GM18520 (cell line): ENCODE measurements around the gene TMEM184A.

Experiments
- ATAC-seq: cut with Tn5 transposase; IDR thresholded peaks from one replicate; pipeline ENCODE4 v1.9.1; 2021; ENCODE audit not compliant: unreplicated experiment

The TMEM184A gene

DNA sequence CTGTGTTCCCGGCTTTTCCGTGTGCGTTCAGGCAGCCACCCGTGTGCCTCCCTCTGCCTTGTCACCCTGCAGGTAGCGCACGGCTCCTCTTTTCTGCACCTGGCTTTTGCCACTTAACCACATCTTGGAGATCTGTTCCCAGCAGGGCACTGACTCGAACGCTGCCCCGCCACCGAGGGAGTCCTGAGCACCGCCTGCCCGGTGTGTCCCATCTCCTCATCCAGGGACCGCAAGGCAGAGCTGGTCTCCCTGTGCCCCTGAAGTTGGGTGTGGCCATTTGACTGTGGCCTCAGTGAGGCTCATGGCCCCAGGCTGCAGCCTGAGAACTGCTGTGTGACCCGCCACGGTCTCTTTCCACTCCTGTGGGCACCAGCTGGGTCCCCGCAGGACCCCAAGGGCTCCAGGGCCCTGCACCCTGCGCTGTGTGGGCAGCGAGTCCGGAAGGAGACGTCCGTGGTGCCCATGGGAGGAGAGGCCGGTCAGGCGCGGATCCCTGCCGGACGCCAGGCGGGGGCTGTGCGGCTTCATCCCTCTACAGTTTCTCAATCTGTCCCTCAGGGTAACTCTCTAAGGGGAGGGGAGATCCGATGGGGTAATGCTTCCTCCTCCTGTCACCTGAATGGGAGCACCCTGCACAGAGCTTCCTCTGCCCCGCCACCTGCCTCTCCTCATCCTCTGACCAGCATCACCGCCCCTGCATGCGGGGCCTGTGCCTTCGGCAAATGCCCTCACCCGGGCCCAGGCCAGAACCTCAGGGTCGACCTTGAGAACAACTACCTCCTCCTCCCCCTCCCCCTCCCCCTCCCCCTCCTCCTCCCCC lies 50.1 kb downstream of the TMEM184A start:
- ATAC-seq = no peak

DNA sequence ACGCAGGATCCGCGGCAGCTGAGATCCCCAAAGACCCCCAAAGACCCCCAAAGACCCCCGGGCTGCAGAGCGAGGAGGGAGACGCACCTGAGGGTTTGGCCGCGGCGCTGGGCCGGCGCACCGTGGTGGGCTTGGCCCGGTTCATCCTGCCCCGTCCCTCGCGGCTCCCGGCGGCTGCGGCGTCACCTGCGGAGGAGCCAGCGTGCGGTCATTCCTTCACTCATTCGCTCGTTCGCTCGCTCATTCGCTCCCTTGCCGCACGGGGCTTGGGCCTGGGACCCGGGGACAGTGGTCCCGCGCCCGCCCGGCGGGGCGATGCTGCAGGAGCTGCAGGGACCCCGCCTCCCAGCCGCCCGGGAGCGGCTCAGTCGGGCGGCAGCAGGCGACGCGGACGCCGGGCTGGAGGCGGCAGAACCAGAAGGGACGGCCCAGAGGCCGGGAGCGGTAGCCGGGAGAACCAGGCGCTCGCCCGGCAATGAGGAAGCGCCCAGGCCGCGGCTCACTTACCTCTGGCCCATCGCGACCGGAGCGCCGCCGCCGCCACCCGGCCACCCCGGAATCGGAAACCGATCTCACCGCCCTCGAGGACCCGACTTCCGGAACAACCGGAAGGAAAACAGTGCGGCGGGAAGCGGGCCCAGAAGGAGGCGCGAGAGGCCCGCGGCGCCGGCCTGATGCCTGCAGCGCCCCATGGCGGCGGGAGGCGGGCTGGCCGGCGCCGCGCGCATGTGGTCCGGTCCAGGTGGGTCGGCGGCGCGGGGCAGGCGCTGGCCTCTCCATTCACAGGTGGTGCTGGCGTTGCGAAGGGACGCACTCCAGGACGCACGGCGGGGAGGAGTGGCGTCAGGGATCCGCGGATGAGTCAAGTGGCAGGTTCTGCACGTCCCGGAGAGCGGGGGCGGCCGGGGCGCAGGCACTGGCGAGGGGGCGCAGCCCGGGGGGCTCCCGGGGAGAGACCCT lies 51.9 kb downstream of the TMEM184A start, which contains the start of gene INTS1:
TSS of gene INTS1 (minus strand) at position 574 of the 960 bp plus-strand sequence. CDS start at position 145, 429 bp downstream.
- ATAC-seq = peak; percentile 88

DNA sequence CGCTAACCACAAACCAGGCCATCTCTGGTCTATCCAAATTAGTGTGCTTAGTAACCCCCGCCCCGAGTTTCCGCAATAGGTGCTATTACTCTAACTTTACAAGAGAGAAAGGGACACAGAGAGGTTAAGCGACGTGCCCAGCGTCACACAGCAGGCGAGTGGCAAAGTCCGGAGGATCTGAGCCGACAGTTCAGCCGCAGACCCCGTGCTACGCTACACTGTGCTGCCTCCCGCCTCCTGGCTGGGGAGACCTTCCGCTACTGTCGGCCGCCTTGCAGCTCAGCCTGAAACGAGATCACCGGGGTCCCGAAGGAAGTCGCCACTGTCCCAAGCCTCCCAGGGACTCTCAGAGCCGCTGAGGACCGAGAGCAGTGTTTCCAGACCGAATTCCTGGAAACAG lies 52.6 kb downstream of the TMEM184A start:
- no peak for ATAC-seq

DNA sequence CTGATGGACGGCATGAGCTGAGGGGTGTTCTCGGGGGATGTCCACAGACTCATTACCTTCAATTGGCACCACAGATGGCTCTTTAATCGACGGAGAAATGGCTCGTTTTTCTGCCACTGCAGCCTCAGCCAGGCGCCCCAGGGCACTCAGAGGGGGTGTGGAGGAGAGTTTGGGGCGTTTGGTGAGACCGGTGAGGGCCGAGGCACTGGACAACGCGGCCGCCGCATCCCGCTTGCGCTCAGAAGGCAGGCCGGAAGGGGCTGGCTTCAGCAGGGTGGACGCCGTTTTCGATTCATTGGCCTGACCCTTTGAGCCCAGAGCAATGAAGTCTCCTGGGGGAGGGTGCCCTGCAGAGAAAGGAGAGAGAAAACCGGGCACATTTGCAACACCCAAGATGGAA lies 53.2 kb downstream of the TMEM184A start:
- ATAC-seq = no peak

DNA sequence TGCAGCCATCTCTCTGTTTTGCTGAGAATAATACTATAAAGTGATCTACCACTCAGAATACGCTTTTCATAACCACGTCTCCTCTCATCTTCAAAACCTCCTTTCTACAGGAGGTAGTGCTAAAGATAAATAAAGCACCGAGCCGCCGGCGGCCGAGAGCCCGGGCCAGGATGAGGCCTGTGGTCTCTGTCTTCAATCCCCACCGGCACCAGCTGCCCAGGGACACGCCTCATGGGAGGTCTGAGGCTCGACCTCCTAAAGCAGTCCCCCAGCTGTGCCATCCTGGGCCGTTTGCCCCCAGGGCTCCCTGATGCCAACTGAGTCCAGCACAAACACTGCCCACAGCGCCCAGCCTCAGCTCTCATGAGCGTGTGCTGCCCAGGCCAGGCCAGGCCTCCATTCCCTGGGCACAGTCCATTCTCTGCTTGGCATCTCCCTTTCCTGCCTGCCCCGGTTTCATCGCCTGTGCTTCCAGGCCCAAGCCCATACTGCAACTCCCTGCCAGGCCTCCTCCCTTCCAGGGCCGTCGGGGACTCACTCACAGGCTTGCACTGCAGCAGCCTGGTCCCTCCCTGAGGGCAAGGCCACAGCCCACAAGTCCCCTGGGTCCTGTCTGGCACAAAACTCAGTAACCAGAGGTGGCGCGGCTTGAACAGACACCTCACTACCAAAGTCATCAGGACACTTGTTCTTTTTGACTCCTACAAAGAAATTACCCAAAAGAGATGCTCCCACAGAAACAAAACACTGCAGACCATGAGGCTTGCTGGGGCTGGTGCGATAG lies 54.3 kb downstream of the TMEM184A start:
- no peak for ATAC-seq

DNA sequence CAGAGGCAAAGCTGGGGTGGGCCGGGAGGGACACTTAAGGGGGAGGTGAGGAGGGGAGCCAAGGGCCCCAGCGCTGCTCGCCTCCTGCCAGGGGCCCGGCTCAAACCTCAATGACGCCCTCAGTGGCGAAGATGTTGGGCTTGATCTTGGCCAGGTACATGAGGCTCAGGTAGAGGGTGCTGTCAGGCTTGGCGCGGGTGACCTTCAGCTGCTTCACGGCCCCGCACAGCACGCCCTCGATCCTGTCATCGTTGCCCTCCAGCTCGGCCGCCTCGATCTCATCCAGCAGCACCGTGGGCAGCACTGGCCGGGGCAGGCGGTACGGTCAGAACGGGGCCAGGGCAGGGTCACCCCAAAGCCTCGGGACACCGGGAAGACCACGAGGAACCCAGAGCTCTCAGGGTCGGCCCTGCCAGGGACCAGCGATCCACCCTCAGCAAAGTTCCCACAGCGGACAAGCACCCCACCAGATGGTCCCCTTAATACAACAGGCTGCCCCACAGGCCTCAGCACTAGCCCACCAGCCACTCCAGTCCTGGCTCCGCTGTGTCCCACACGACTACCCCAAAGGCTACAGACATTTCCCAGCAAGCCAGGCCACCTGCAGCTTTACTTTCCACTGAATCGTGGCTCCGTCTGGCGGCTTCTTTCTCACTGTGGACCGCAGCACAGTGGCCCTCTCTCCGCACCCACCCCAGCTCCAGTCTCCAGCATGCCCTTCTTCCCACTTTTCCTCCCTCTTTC lies 55.8 kb downstream of the TMEM184A start:
- ATAC-seq = no peak

DNA sequence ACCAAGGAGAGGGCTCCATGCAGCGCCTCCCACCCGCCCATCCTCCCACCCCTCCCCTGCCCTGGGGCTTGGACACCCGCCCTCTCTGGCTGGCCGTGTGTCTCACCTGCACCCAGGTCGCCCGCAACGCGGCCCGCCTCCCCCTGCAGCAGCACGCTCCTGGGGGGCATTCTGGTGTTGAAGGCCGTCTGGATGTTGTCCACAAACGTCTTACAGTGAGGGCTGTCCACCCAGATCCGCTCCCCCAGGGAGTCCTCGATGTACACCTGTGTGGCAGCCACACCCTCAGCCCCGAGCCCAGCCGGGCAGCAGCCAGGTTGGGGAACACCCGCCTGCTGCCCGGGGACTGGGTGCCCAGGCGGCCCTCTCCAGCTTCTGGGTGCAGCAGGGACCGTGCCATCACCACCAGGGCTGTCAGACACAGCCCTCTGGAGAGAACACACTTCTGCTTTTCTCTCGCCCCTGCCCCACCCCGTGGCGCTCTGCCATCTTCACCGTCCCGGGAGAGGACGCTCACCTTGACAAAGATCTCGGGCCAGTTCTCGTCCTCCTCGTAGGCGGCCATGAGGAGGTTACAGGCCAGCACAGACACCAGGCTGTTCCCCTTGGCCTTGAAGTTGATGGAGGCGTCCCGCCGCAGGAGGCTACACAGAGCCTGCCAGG lies 56.5 kb downstream of the TMEM184A start:
- no peak for ATAC-seq

DNA sequence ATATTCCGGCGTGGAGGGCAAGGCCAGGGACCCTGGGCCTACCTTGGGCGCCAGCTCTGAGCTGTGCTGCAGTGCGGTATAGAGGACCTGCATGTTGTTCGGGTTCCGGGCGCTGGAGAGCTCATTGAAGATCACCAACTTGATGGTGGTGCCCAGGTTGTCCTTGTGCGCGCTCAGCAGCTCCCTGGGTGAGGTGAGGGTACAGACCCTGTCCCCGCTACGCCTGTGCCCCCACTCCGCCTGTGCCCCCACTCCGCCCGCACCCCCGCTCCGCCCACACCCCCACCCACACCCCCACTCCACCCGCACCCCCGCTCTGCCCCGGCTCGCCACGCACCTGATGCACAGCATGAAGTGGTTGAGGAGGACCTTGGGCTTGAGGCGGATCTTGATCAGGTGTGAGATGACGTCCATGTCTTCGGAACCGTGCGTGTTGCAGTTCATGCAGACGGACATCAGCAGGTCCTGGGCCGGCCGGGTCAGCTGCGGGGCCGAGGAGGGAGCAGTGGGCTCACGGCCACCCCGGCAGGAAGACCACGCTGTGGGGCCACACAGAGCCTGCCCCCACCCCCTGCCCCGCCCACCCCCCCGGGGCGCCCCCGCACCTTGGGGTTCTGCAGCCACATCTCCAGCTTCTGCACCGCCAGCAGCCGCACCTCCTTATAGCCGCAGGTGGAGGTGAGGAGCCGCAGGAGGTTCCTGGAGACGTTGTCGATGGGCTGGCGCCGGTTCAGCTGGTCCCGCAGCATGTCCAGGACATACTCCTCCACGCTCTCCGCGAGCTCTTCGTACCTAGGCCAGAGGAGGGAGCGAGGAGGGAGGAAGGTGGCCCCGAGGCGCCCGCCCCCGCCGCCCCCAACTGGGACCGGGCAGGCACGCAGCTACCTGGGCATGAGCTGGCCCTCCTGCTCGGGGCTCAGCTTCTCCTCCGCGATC lies 57.4 kb downstream of the TMEM184A start:
- no peak for ATAC-seq

DNA sequence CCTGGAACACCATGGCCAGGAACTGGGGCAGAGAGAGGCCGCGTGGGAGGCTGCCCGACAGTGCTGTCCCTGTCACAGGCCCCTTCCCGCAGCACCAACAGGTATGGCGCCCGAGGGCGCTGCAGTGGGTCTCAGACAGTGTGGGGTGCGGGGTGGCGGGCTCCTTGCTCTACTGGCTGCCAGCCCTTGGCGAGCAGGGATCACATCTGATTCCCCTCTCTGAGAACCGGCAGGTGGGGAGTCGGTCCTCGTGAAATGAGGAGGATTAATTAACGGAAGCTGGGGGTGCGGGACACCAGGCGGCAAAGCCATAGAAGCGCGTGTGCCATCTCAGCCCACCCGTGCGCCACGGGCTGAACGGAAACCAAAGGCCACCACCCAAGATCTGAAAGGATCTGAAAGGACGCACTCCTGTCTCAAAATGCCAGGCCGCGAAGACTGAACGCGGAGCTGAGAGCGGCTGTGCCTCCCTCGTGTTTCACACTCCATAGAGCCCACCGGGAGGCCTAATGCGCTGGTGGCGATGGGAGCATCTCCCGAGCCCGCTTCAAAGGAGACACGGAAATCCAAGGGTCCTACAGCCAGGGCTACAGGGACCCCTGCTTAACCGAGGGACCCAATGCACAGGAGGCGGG lies 58.6 kb downstream of the TMEM184A start:
- no peak for ATAC-seq

DNA sequence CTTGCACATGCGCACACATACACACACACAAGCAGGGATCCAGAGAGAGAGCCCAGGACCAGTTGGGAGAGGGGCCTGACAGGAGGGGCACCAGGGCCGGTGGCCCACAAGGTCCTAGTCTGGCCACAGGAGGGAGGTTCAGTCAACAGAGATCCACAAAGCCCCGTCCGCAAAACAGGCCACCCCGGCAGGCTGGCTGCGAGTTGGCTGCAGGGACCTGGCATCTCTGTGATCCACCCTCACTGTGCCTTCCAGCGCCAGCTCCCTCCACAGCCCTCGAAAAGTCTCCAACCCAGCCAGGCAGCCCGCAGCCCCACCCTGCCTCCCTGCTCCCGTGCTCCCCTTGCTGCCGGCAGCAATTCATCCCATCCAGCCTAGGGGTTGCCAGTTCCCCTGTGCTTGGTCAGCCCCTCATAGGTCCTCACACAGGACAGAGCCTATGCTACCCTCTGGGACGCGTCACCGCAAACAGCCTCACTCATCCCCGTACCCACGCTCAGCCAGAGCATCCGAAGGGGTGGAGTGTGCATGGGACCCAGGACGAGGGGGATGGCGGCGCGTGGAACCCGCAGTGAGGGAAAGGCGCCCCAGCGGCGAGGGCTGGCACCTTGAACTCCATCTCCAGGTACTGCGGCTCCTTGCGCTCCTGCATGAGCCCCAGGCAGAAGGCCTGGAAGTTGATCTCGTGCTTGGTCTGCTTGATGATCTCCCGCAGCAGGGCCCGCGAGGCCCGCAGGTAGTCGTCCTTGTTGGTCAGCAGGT lies 59.3 kb downstream of the TMEM184A start:
- no peak for ATAC-seq

DNA sequence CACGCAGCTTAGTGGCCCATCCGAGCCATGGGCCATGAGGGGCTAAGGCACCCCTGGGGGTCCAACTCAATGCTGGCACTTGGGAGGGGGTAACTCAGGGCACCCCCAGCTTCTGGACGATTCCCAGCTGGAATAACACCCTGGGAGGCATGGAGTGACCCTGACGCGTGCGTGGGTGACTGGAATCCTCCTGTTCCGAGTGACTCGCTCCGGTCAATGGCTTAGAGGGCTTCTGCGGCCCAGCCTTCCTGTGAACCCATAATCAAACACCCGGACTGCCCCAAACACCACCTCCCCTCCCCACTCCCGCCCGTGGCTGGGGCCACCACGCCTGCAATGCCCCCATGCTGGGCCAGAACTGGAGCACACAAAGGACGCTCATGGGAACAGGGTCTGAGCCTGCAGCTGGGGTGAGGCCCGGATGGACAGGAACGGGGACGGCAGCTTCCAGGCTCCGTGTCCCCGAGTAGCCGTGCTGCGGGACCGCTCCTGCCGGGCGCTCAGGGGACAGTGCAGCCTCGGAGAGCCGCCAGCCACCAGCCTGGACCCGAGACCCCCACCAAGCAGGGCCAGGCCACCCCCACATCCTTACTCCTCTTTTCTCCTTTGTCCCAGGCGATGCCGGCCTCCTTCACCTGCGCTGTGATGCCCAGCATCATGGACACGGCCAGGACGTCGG lies 60.3 kb downstream of the TMEM184A start:
- ATAC-seq = no peak

DNA sequence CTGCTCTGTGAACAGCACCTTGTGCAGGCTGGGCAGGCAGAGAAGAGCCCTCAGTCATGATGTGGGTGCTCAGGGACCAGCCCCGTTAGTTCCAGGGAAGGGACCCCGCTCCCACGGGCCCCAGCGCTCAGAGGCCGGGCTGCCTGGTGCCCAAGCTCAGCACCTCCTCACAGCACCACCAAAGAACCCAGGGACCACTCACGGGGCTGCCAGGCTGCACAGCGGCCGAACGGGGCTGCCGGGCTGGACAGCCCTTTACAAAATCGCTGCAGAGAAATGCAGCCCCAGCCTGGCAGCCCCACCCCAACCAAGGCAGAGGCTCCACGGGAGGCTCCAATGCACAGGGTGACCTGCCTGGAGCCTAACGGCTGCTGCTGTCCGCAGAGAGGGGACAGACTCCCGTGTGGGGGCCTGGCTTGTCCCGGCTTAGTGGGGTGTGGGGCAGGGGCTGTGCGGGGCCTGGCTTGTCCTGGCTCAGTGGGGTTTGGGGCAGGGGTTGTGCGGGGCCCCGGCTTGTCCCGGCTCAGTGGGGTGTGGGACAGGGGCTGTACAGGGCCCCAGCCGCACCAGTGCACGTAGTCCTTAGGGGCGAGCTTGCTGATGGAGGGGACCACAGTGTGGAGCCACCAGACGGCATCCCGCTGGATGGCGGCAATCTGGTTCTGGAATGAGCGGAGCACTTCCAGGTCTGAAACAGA lies 61.0 kb downstream of the TMEM184A start:
- ATAC-seq = no peak

DNA sequence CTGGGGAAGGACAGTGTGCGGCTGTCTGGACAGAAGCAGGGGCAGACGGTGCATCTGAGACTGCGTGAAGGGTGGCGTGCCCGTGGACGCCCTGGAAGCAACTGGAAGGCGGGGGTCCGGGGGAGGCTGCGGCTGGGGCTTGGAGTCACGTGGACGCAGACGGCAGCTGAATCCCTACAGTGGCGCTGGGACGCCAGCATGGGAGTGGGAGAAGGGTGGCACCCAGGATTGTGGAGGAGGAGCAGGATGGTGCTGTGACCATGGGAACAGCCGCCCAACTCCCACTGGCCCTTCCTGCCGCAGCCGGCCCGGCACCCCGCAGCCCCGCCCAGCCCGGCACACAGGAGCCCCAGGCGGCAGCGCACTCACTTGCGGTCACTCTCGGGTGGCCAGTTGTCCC lies 61.6 kb downstream of the TMEM184A start:
- no peak for ATAC-seq

DNA sequence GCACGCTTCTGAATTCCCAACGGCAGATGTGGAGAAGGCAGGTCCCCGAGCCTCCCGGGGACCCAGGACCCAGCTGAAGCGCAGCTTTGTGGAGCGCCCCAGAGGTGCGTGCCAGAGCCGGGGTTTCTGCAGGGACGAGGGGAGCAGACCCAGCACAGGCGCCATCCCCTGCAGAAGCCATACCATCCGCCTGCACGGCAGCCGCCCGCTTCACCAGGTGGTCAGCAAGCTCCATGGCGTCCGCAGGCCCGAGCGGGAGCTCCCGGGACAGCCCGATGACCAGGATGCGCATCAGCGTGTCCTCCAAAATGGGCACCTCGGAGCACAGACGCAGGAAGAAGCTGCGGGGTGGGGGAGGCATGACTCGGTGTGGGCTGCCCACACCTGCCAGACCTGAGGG lies 62.4 kb downstream of the TMEM184A start:
- ATAC-seq = no peak

DNA sequence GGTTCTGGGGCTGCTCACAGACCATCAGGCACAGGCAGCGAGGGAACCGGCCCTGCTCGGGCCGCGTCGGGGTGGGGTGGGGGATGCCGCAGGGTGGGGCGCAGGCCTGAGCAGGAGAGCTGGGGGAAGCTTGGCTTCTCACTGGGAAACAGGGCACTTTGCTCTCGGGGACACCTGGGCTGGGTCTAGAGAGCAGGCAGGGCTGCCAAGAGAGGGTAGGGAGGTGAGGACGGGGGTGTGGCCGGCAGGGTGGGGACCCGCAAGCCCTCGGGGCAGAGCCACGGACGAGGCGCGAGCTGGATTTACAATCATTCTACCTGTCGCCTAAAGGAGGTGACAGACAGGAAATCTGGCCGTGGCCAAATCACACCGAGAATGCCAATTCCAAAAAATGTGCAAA lies 62.9 kb downstream of the TMEM184A start:
- no peak for ATAC-seq

DNA sequence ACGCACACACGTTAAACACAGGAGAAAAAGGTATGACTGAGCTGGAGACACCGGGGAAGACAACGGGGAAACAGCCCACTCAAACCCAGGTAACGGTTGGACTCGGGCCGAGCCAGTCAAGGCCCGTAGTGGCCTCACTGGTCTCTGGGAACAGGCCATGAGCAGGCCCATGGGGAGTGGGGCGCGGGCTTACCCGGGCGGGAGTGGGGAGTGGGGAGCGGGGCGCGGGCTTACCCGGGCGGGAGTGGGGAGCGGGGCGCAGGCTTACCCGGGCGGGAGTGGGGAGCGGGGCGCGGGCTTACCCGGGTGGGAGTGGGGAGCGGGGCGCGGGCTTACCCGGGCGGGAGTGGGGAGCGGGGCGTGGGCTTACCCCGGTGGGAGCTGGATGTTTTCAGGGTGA lies 63.4 kb downstream of the TMEM184A start:
- ATAC-seq = no peak
